ENCODE results near the gene PCBP2.
"Not testable (repeated sequence)": the region's sequence is repeated elsewhere in the genome, so short reads cannot be mapped to it uniquely, and the experiment has no call there.

Gene PCBP2

DNA sequence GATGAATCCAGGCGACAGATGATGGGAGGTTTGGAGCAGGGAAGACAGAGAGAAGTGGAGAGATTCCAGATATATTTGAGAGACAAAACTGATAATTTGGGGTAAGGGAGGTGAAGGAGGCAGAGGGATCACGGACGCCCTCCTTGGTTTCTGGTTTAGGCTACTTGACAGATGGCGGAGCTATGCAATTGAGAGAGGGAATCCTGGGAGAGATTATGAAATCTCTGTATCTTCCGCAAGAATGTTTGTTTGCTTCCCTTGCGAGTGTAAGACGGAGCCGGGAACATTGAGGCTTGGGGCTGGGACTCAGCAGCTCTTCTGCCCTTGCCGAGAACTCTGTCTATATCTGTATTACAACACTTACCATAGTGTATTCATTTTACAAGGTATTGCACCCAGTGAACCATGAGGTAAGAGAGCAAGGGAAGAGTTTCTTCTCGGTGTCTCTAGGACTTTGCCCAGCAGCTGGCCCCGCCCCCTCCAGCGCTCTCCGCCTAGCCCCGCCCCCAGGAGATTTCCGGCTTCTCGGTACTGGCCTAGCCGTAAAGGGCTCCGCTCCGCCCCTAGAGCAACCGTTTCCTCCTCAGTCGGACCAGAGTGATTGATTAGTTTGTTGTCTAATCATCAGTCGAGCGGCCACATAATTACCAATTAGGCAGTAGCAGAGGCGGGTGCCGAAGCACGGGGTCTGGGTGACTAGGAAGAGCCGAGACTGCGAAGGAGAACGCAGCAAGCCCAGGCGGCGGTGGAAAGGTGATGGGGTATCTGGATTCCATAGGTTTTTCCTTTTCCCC lies 10.7 kb upstream of the PCBP2 start, which contains the start of gene PRR13:
Gene PRR13, plus strand, starts transcription at position 695 of the 794 bp plus-strand sequence. CDS start 981 bp downstream, outside the sequence.
- DNase-seq, result peak; percentile 96

DNA sequence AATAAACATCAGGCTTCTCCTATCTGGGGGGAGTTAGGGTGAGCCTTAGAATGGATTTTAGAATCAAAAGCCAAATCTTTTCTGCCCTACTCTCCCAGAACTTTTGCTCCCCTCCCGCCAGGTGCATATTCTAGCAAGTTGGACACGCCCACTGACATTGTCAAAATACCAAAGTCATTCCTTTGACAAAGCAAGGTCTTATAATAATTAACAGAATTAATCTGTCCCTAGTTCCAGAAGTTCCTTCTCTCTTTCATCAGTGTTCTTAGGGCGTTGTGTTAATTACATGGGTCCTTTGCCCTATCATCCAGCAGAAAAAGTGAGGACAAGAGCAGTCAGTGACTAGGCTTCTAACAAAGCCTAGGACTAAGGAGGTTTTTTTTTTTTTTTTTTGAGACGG lies 7.9 kb upstream of the PCBP2 start:
- DNase-seq, result no peak

DNA sequence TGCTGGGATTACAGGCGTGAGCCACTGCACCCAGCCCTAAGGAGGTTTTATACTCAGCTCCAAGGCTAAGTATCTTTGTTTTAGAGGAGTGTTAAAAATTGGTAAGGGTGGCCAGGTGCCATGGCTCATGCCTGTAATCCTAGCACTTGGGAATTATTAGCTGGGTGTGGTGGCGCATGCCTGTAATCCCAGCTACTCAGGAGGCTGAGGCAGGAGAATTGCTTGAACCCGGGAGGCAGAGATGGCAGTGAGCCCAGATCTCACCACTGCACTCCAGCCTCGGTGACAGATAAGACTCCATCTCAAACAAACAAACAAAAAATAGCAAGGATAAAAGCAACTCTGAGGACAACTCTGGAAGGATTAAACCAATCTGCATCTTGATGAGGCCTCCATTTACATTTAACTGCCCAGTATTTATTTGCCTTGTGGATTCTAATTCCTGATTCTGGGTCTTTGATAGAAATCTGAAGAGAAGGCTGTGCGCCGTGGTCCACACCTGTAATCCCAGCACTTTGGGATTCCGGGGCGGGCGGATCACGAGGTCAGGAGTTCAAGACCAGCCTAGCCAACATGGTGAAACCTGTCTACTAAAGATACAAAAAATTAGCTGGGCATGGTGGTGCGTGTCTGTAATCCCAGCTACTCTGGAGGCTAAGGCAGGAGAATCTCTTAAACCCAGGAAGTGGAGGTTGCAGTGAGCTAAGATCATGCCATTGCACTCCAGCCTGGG lies 7.1 kb upstream of the PCBP2 start:
- DNase-seq, result not testable (repeated sequence)

DNA sequence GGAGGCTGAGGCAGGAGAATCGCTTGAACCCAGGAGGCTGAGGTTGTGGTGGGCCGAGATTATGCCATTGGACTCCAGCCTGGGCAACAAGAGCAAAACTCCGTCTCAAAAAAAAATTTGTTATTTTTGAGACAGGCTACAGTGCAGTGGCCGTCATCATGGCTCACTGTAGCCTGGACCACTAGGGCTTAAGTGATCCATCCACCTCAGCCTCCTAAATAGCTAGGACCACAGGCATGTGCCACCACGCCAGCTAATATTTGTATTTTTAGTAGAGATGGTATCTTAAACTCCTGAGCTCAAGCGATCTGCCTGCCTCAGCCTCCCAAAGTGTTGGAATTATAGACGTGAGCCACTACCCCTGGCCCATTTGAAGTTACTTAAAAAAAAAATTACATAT lies 966 bp upstream of the PCBP2 start:
- no peak for DNase-seq

DNA sequence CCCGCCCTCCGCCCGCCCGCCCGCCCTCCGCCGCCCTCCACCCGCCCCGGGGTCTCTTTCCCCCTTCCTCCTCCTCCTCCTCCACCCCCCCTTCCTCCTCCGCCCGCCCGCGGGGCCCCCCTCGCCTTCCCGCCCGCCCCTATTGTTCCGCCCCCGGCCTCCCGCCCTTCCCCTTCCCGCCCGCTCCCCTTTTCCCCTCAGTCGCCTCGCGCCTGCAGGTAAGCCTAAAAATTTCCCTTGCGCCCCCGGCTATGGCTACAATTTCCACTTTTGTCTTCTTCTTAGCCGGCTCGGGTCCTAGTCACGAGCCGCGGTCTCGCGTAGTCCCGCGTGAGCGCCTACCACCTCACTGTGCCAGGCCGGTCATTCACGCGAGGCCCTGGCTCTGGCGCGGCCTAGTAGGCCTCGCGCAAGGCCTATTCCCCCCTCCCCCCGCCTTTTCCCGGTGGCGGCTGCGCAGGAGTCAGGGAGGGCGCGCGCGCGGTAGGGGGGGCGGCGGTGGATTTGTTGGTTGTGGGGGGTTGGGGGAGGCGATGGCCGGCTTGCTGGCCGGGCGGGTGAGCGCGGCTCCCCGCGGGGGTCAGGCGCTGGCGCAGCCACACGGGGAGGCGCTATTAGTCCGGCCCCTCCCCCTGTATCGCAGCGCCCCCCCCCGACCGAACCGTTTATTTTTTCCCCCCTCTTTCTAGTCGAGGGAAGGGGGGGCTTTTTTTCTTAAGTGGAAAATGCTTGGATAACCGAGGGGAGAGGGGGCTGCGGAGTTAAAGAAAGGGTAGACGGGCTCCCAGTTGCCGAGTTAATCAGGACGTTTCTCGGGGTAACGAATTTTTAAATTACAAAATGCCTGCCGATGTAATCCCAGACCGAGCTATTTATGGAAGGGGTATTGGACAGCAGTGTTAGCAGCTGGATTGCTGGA lies 516 bp downstream of the PCBP2 start:
- DNase-seq, result peak; percentile 72

DNA sequence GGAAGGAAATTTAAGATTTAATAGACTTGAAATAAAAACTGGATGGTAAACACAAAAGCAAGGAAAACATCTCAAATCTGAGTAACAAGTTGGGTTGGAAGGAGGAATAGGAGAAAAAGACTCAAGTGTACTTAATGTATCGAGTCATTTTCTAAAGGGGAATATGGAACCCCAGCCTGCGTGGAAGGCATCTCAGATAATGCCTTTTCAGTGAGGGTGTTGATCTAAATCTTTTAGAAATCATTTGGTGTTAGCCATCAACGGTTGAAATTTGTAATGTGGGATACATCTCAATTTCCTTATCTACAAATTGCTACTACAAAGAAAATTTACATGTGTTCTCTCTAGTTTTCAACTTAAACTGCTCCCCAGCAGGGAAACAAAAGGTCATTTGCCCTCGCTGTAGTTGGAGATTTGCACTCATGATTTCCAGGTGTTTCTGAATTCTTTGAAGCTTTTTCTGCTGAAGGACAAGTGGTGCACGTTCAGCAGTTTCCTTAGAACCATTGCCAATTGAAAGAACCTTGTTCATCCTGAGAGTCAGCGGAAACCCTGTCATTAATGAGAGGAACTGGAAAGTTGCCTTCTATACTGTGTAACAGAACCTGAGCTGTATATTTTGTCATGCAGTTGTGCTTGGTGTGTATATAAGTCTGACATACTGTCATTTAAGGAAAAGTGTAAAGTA lies 2.2 kb downstream of the PCBP2 start:
- DNase-seq, result no peak

DNA sequence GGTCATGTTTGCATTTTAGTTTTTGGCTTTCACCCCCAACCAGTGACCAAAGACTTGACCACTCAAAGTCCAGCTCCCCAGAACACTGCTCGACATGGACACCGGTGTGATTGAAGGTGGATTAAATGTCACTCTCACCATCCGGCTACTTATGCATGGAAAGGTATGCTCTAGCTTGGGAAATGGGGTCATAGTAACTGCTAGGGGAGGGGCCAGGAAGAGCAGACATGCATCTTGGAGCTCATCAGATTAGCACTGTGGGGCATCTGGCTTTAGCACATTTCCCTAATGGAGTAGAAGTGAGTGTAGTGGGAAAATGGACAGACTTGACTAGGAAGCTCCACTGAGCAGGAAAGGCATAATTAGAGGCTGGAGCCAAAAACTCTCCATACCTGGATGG lies 2.8 kb downstream of the PCBP2 start:
- no peak for DNase-seq

DNA sequence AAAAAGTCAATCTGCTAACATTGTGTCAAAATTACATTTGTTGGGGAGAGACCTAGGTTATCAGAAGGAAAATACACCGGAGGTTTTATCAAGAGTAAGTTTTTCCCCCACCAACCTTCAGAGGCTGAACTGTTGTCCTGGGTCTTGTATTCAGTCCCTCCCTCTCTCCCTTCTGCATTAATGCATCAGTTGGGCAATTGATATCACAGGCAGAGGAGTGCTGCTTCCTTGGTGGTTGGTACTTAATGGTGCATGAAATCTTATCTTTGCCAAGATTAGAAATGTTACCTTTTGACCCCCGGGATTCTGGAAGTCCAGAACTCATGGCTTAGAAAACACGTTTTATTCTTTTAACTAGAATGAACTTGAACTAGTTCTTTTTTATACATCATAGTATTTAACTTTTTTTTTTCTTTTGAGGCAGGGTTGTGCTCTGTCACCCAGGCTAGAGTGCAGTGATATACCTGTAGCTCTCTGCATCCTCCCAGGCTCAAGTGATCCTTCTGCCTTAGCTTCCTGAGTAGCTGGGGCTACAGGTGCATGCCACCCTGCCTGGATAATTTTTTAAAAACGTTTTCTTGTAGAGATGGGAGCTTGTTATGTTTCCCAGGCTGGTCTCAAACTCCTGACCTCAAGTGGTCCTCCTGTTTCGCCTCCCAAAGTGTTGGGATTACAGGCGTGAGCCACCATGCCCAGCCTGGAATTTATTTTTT lies 4.9 kb downstream of the PCBP2 start:
- no peak for DNase-seq

DNA sequence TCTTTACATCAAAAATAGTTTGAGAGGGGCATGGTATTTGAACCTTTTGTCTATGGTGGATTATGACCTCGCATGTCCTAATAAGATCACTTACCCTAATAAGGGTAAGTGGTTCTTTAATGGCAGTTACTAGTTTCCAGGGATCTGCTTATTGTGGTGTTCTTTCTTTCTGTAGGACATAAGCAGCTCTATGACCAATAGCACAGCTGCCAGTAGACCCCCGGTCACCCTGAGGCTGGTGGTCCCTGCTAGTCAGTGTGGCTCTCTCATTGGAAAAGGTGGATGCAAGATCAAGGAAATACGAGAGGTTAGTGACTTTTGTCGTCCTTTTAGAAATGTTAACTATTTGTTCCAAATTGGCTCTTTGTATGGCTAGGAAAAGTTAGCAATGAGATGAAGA lies 7.2 kb downstream of the PCBP2 start:
- no peak for DNase-seq

DNA sequence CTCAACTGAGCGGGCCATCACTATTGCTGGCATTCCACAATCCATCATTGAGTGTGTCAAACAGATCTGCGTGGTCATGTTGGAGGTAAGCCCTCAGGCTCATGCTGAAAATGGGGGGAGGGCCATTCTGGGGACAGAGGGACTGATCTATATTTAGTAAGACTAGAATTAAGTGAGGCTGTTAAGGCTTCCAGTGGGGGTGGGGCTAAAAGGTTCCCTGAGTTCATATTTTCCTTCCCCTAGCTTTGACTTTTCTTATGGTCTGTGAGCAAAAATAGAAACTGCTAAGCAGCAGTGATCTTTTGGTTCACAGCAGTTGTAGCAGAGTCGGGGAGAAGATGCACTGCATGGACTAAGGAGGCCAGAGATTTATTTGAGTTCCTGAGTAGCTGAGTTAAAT lies 9.2 kb downstream of the PCBP2 start:
- DNase-seq, result no peak

DNA sequence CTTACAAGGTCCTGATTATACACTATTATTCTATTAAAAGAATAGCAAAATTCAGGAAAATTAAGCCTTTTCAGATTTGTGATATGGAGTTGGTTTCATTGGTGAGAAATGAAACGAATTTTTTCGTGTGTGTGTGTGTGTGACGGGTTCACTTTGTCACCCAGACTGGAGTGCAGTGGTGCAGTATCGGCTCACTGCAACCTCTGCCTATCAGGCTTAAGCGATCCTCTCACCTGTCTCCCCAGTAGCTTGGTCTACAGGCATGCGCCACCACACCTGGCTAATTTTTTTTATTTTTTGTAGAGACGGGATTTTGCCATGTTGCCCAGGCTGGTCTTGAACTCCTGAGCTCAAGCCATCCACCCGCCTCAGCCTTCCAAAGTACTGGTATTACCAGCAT lies 9.7 kb downstream of the PCBP2 start:
- DNase-seq, result no peak

DNA sequence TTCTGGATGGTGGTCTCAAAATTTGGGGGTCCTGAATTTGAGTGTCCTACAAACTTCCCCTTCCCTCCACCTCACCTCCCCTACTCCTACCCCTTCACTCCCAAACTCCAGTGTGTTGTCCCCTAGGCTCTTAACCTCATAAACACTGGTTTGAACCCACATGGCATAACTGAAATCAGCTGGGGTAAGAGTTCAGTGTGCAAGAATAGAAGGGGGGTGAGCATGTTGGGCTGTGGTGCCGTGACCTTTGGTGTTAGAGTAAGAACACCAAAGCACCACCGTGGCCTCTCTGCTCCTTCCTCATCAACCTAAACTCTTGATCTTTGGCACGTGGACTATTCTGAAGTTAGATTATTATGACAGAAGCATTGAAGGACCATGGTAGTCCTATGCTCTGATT lies 11.0 kb downstream of the PCBP2 start:
- no peak for DNase-seq

DNA sequence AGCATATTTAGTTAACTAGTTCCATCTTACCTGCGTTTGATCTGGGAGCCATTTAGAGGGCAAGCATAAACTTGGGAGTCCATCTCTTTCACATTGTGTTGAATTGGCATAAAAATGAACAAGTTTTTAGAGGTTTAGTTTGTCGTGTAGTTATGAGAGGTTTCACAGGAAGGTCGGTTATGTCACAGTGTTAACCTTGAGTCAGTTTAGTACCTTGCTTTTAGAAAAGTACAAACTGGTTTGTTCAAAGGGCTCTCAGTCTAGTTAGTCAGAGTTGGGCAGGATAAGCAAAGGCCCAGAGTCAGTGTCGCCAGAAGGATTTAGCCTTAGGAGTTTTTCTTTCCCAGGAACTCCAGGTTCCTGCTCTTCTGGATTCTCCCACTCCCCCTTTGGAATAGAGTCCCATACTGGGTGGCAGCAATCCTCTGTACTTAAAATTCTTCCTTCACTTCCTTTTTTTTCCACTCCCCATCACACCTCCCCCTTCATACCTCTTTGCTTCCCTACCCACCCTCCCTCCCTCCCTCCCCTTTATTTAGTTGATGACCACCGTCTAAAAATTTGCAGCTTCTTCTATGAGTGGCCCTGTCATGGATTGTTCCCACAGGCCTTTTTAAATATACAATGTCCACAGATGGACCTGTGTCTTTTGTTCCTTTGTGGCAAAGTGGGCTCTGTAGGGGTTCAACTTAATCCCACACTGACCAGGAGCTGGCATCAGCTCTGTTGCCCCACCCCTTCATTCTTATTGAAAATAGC lies 12.1 kb downstream of the PCBP2 start:
- no peak for DNase-seq

DNA sequence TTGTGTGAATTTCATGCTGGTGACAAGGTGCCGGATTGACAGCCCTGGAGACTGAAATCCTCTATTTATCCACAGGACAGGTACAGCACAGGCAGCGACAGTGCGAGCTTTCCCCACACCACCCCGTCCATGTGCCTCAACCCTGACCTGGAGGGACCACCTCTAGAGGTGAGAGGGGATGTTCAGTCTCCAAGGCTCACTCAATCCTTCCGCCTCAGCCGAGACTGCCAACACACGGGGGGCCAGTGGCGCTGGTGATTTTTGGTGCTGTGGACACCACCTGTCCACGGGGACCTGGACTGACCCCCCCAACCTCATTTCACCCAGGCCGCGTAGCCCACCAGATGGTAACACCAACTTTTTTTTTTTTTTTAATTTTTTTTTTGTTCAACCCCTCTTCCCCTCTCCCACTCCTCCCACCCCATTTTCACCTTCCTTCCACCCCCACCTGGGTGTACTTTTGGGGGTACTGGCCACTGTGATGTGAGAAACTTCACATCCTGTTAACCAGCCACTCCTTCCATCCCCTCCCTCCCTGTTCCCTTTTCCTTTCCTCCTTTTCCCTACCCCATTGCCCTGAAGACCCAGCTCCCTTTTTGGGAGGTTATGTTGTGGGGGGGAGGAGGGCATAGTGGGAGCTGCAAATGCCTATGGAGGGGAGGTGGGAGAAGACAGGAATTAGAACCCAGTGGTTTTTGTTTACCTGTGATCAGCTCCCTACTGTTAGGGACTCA lies 12.9 kb downstream of the PCBP2 start:
- DNase-seq, result no peak

DNA sequence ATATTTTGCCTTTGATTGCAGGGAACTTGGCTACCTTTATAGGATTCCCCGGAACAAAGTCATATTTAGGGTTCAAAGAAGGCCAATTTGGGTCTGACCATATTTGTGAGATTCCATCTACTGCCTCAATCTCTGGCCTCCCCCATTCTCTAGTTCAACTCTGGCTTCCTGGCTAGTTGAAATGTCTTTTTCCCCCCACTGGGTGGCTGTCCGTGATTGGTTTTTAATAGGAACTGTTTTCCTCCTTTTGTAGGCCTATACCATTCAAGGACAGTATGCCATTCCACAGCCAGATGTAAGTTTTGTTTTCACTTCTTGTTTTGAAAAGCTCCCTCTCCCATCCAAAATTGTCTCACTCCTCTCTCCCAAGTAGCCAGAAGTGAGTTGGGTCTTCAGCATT lies 13.8 kb downstream of the PCBP2 start:
- DNase-seq, result no peak

DNA sequence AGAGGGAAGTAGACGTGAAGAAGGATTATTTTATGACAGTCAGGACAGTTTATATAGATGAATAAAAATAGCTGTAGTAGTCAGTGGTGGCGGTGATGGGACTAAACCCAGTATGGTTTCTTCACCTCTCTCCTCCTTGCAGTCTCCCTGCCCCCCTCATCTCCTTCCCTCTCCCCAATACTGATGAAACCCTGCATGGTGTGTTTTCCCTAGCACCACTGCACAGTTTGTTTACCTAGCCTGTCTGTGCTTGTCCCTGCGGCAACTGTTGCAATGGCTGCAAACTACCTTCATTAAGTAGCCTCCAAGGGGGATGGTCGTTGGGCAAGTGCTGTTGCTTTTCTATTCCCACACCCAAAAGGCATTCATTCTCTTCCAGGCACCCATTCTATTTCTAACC lies 14.7 kb downstream of the PCBP2 start:
- DNase-seq, result no peak

DNA sequence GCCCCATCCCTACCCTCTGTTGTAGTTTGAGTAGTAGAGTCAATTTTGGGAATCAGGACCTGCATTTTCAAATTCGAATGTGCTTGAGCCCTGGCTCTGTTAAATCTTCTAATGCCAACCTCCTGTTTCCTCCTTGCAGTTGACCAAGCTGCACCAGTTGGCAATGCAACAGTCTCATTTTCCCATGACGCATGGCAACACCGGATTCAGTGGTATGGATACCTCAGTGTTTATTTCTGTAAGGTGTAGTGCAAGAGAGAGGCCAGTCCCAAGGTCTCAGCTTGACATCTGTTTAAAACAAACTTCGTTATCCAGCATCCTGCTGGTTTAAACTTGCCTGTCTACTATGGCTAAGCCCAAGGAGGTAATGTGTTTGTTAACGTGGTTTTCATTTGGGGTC lies 15.2 kb downstream of the PCBP2 start:
- DNase-seq, result no peak

DNA sequence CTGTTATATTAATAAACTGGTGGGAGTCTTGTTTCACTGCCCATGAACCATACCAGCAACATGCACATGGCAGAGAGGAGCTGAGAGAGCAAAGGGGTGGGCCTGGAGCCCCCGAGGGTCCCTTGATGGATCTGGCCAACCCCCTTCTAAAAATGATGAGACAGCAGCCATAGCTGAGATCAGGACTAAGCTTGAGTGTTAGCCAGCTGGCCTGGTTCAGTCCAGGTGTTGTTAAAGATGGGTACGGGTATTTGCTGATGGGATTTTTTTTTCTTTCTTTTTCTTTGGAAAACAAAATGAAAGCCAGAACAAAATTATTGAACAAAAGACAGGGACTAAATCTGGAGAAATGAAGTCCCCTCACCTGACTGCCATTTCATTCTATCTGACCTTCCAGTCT lies 16.0 kb downstream of the PCBP2 start:
- no peak for DNase-seq

DNA sequence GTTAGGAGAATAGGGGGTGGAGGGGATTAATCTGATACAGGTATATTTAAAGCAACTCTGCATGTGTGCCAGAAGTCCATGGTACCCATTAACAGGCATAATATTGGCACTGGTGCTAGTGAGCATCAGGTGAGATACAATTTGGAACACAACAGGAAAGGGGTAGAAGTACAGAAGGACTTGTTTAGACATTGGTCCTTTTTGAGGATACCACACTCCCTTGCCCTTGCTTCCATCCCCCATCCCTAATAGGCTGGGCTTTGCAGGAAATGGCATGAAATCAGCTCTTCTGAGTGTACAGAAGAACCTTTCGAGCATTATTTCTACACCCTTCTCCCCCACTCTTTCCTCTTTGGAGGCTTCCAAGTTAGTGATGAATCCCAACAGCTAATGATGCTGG lies 16.4 kb downstream of the PCBP2 start:
- DNase-seq, result no peak

DNA sequence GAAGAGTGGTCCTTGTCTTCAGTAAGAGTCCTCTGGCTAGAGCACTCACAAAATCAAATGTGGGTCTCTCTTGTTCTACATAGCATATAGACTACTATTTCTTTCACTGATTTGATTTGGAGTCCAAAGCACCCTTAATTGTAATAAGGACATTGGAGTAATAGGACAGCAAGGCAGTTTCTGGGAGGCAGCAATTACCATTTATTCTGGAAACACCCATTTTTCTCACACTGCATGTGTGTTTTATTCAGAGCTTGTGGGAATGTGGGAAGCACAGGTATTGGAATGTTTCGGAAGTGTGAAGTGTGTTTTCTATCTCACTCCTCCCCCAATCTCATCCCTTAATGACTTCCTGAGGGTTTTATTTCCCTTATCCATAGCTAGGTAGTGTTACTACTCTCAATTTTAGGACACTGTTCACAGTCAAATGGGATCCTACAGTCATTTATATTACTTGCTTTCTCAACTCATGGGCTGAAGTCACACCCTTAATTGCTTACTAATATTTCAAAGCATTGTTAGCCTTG lies 20.2 kb downstream of the PCBP2 start:
- DNase-seq, result no peak
